Upper lobe of left lung (tissue), 4 donors: ENCODE results near the gene SH3PXD2A.

Experiments
- CTCF ChIP-seq, 6 experiments: fragments of 450-650 bp in 4 of 6; fragments of 200-600 bp in 2 of 6; sonication (generic) in 2 of 6; IDR thresholded peaks; one replicate each; pipeline ENCODE4 v1.5.1; 2016 to 2019; ENCODE audit warnings: antibody characterized with exemption in 6 of 6
- EP300 ChIP-seq, 4 donors: sonication (generic); formaldehyde crosslinking; IDR thresholded peaks; one replicate each; pipeline ENCODE4 v1.5.1; 2017; ENCODE audit warnings: antibody characterized with exemption in 4 of 4, control low read depth in 2 of 4
- POLR2A ChIP-seq, 4 donors: fragments of 450-650 bp; IDR thresholded peaks; one replicate each; pipeline ENCODE4 v1.5.1; 2016 to 2017; ENCODE audit warnings: antibody characterized with exemption in 4 of 4, mild to moderate bottlenecking in 2 of 4

DNA sequence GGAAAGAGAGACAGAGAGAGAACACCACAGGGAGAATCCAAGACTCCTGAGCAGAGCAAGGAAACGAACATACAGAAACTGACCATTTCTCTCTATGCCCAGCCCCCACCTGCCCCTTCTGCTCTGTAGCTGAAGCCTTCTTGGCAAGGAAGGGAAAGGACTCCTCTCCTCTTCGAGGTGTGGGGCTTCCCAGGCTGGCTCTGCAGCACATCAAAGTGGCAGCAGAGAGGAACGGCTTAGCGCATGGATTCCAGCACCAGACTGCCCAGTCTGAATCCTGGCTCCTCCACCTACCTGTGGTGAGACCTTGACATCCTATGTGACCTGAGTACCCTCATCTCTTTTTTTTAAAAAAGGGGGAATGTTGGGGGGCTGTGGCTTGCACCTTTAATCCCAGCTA, 69.4 kb downstream of the SH3PXD2A start:
- TF ChIP-seq POLR2A (IDR thresholded peaks at IDR 0.05) (no peak), CTCF (IDR thresholded peaks at IDR 0.05) (no peak), EP300 (IDR thresholded peaks at IDR 0.05) (no peak)
